A673 (cell line): ENCODE results near the gene LRRC8D. TPM values are rescaled to one million over a fixed set of nuclear protein-coding genes. Genes with fewer than 3 reads are reported as not detected.

ENCODE experiments used
- BruUV-seq: library from RNA; stranded (reverse); fragments of 400-500 nt; replicated peaks from 2 replicates; lab custom pipeline; 2021; lab: Mats Ljungman, UMichigan
- CTCF ChIA-PET: fragments of 300-600 bp; sonication (Branson Sonifier 250); formaldehyde crosslinking; loops from one replicate; lab custom pipeline; 2022; ENCODE audit warnings: antibody characterized with exemption; lab: Charles Lee
- POLR2A ChIA-PET: fragments of 300-600 bp; sonication (Branson Sonifier 250); formaldehyde crosslinking; loops from one replicate; lab custom pipeline; 2022; ENCODE audit warnings: antibody characterized with exemption; ENCODE audit not compliant: low non-redundant PET; lab: Charles Lee
- DNase-seq: peaks from one replicate; pipeline ENCODE4 v3.0.0-alpha.2; 2015; ENCODE audit warnings: low spot score
- H3K27ac ChIP-seq: fragments of 200-600 bp; sonication (generic); 2 replicates; pipeline ENCODE4 v1.5.1; 2016; ENCODE audit warnings: mixed run types, low read depth, mild to moderate bottlenecking, mixed read lengths, antibody characterized with exemption, low read length; ENCODE audit not compliant: poor library complexity, severe bottlenecking
- H3K27me3 ChIP-seq: fragments of 200-600 bp; sonication (generic); replicated peaks from 2 replicates; pipeline ENCODE4 v1.6.1; 2017; ENCODE audit warnings: mixed run types, low read depth, mild to moderate bottlenecking, mixed read lengths, antibody characterized with exemption, low read length; ENCODE audit not compliant: insufficient read depth, poor library complexity
- H3K36me3 ChIP-seq: fragments of 200-600 bp; sonication (generic); 2 replicates; pipeline ENCODE4 v1.6.1; 2016; ENCODE audit warnings: mixed run types, mild to moderate bottlenecking, mixed read lengths, antibody characterized with exemption, low read length; ENCODE audit not compliant: insufficient read depth, poor library complexity, severe bottlenecking
- H3K4me1 ChIP-seq: fragments of 200-600 bp; sonication (generic); 2 replicates; pipeline ENCODE4 v1.6.1; 2017; ENCODE audit warnings: mixed run types, mild to moderate bottlenecking, mixed read lengths, antibody characterized with exemption, low read length; ENCODE audit not compliant: insufficient read depth, poor library complexity, severe bottlenecking
- H3K4me3 ChIP-seq: fragments of 200-600 bp; sonication (generic); 2 replicates; pipeline ENCODE4 v1.5.1; 2016; ENCODE audit warnings: low read depth, mixed run types, mild to moderate bottlenecking, mixed read lengths, low read length; ENCODE audit not compliant: poor library complexity, severe bottlenecking
- H3K9me3 ChIP-seq: fragments of 200-600 bp; sonication (generic); 2 replicates; pipeline ENCODE4 v1.6.1; 2016; ENCODE audit warnings: mixed run types, low read depth, mild to moderate bottlenecking, mixed read lengths, antibody characterized with exemption, low read length; ENCODE audit not compliant: poor library complexity, severe bottlenecking
- CTCF ChIP-seq: fragments of 300-800, 200-600 bp; sonication (generic); conservative IDR thresholded peaks from 2 replicates; pipeline ENCODE4 v1.5.1; 2017; ENCODE audit warnings: low read depth, mild to moderate bottlenecking, antibody characterized with exemption, low read length, moderate library complexity, mixed read lengths
- EZH2 ChIP-seq: fragments of 200-600 bp; sonication (generic); IDR thresholded peaks from 2 replicates; pipeline ENCODE4 v1.6.1; 2017; ENCODE audit warnings: borderline replicate concordance, low read depth, mild to moderate bottlenecking, mixed read lengths, antibody characterized with exemption, low read length; ENCODE audit not compliant: poor library complexity, severe bottlenecking
- intact Hi-C: fragments of 100-400 bp; cut with micrococcal nuclease; formaldehyde crosslinking; loops from one replicate; pipeline ENCODE4 v1.10.0; 2022; ENCODE audit not compliant: unreplicated experiment
- total RNA-seq: library from RNA; stranded (reverse); gene quantifications from 2 replicates; pipeline ENCODE4 v1.2.3, GENCODE V29; 2021

The LRRC8D gene
- total RNA-seq, 1 experiment from 2014 or later = 59.4 TPM

GRCh38 chr1:89934461-89934860 lies 113.6 kb downstream of the LRRC8D start:
- BruUV-seq = no TSS peak
- ChIA-PET CTCF (no interaction called here), POLR2A (no interaction called here)
- intact Hi-C loops = no loop called here
- no peak overlapping the region for H3K4me3 ChIP-seq
- TF ChIP-seq CTCF (no peak), EZH2 (no peak)
- H3K36me3 ChIP-seq = peaks cover 31% of the 10 kb centered on the region
- no peaks in the 10 kb centered on the region for H3K9me3 ChIP-seq
- no peaks in the 10 kb centered on the region for H3K27me3 ChIP-seq
- H3K27ac ChIP-seq = no peak overlapping the region
- DNase-seq = no peak
- peaks cover 8% of the 10 kb centered on the region for H3K4me1 ChIP-seq

GRCh38 chr1:89935235-89935634 lies 114.4 kb downstream of the LRRC8D start:
- H3K27ac ChIP-seq = no peak overlapping the region
- H3K36me3 ChIP-seq = peaks cover 31% of the 10 kb centered on the region
- DNase-seq = no peak
- intact Hi-C loops = no loop called here
- peaks cover 8% of the 10 kb centered on the region for H3K4me1 ChIP-seq
- BruUV-seq = no TSS peak
- no peaks in the 10 kb centered on the region for H3K27me3 ChIP-seq
- TF ChIP-seq CTCF (no peak), EZH2 (no peak)
- no peak overlapping the region for H3K4me3 ChIP-seq
- no peaks in the 10 kb centered on the region for H3K9me3 ChIP-seq
- POLR2A ChIA-PET = no interaction called here
- CTCF ChIA-PET = no interaction called here

- no peaks in the 10 kb centered on the region for H3K9me3 ChIP-seq
- TF ChIP-seq EZH2 (no peak), CTCF (no peak)
- POLR2A ChIA-PET = no interaction called here
- H3K4me1 ChIP-seq = peaks cover 8% of the 10 kb centered on the region
- no peak for DNase-seq
- H3K36me3 ChIP-seq = peaks cover 31% of the 10 kb centered on the region
- no TSS peak for BruUV-seq
- no peak overlapping the region for H3K27ac ChIP-seq
- no peaks in the 10 kb centered on the region for H3K27me3 ChIP-seq
- CTCF ChIA-PET = no interaction called here
- intact Hi-C loops = no loop called here
- H3K4me3 ChIP-seq = no peak overlapping the region
Measured at GRCh38 chr1:89936694-89937093, 115.9 kb downstream of the LRRC8D start.
